GM12878 (cell line): ENCODE measurements around the gene VSTM2L. TPM values are rescaled to one million over a fixed set of nuclear protein-coding genes. Genes with fewer than 3 reads are reported as not detected.

Experiments used
- ATAC-seq: fragments of 200-7000 bp; cut with Tn5 transposase; 3 replicates; pipeline ENCODE4 v1.9.1; 2020; ENCODE audit warnings: mild to moderate bottlenecking, moderate library complexity
- BruUV-seq: library from RNA; stranded (reverse); fragments of 400-500 nt; replicated peaks from 2 replicates; lab custom pipeline; 2021; lab: Mats Ljungman, UMichigan
- CTCF ChIA-PET: fragments of 300-600 bp; sonication (Branson Sonifier 250); formaldehyde crosslinking; extraction: SDS; loops from one replicate; lab custom pipeline; 2021; ENCODE audit warnings: inconsistent platforms; lab: Yijun Ruan, JAX
- POLR2A ChIA-PET: fragments of 350-600 bp; formaldehyde crosslinking; extraction: SDS; loops from one replicate; lab custom pipeline; 2021; ENCODE audit warnings: inconsistent platforms; lab: Charles Lee
- RAD21 ChIA-PET: fragments of 300-600 bp; sonication (Branson Sonifier 250); formaldehyde crosslinking; loops from one replicate; lab custom pipeline; 2023; ENCODE audit warnings: antibody characterized with exemption; ENCODE audit not compliant: unreplicated experiment; lab: Charles Lee
- SMC1A ChIA-PET: fragments of 300-600 bp; sonication (Branson Sonifier 250); formaldehyde crosslinking; loops from one replicate; lab custom pipeline; 2023; ENCODE audit not compliant: unreplicated experiment, uncharacterized antibody; lab: Charles Lee
- DNase-seq: peaks from one replicate; pipeline ENCODE4 v3.0.0-alpha.2; 2011; ENCODE audit warnings: low read depth, low spot score
- FAIRE-seq: peaks from 3 replicates; lab custom pipeline; 2011; peaks lifted over from hg19 to GRCh38; lab: Jason Lieb, UNC
- H2AFZ ChIP-seq: 2 replicates; pipeline ENCODE4 v1.6.0; 2011; ENCODE audit warnings: low read depth, low read length, control low read depth; ENCODE audit not compliant: control insufficient read depth
- H3K27ac ChIP-seq: 2 replicates; pipeline ENCODE4 v1.5.1; 2011; ENCODE audit warnings: control low read depth; ENCODE audit not compliant: control insufficient read depth, insufficient read depth
- H3K27me3 ChIP-seq, 2 experiments: replicated peaks in 1 of 2; 2 replicates each; pipeline versions ENCODE4 v1.6.0 to v1.6.1; 2011; ENCODE audit warnings: low read length in 1 of 2; ENCODE audit not compliant: control insufficient read depth in 2 of 2, insufficient read depth in 2 of 2
- H3K36me3 ChIP-seq, 2 experiments: 2 replicates each; pipeline ENCODE4 v1.5.1; 2011; ENCODE audit warnings: low read length in 1 of 2; ENCODE audit not compliant: control insufficient read depth in 2 of 2, insufficient read depth in 2 of 2
- H3K4me1 ChIP-seq: 2 replicates; pipeline ENCODE4 v1.6.1; 2011; ENCODE audit warnings: mild to moderate bottlenecking, low read length, moderate library complexity, mixed read lengths; ENCODE audit not compliant: control insufficient read depth, insufficient read depth
- H3K4me2 ChIP-seq: 2 replicates; pipeline ENCODE4 v1.6.0; 2011; ENCODE audit warnings: control low read depth; ENCODE audit not compliant: control insufficient read depth, insufficient read depth
- H3K4me3 ChIP-seq: fragments of 200-600 bp; sonication (generic); 2 replicates; pipeline ENCODE4 v1.5.1; 2016
- H3K79me2 ChIP-seq: 2 replicates; pipeline ENCODE4 v1.6.0; 2011; ENCODE audit warnings: low read length; ENCODE audit not compliant: control insufficient read depth, insufficient read depth
- H3K9ac ChIP-seq: 2 replicates; pipeline ENCODE4 v1.8.0; 2011; ENCODE audit warnings: low read length, control low read depth, mixed read lengths; ENCODE audit not compliant: control insufficient read depth, insufficient read depth
- H3K9me3 ChIP-seq: replicated peaks from 3 replicates; pipeline ENCODE4 v1.5.1; 2011; ENCODE audit warnings: mild to moderate bottlenecking, low read length; ENCODE audit not compliant: control insufficient read depth, insufficient read depth
- H4K20me1 ChIP-seq: 2 replicates; pipeline ENCODE4 v1.6.0; 2011; ENCODE audit not compliant: control insufficient read depth, insufficient read depth
- ETV6 ChIP-seq, 2 experiments: fragments of 450-650 bp in 1 of 2; IDR thresholded peaks in 1 of 2; conservative IDR thresholded peaks in 1 of 2; 2 replicates each; pipeline ENCODE4 v1.6.1; 2014; ENCODE audit warnings: antibody characterized with exemption in 1 of 2, borderline replicate concordance in 1 of 2, low read depth in 1 of 2, mild to moderate bottlenecking in 1 of 2, moderate library complexity in 1 of 2
- EZH2 ChIP-seq: IDR thresholded peaks from 2 replicates; pipeline ENCODE4 v1.6.1; 2012; ENCODE audit warnings: low read depth, mild to moderate bottlenecking, control low read depth, inconsistent platforms, low read length, borderline replicate concordance; ENCODE audit not compliant: control insufficient read depth
- IKZF2 ChIP-seq, 2 experiments: fragments of 450-650 bp; IDR thresholded peaks; 2 replicates each; pipeline ENCODE4 v1.6.1; 2017; ENCODE audit warnings: mild to moderate bottlenecking in 2 of 2, moderate library complexity in 2 of 2
- MEF2A ChIP-seq: IDR thresholded peaks from 2 replicates; pipeline ENCODE4 v1.6.1; 2011; ENCODE audit warnings: low read depth, mild to moderate bottlenecking, low read length, moderate library complexity; ENCODE audit not compliant: insufficient read depth
- NR2F1 ChIP-seq: fragments of 450-650 bp; conservative IDR thresholded peaks from 2 replicates; pipeline ENCODE4 v1.6.1; 2017; ENCODE audit warnings: mild to moderate bottlenecking
- SMC3 ChIP-seq: IDR thresholded peaks from 2 replicates; pipeline ENCODE4 v1.6.1; 2011; ENCODE audit warnings: low read length, improper control_type of control experiment, borderline replicate concordance
- WGBS: methylation state at CpG from one replicate; pipeline ENCODE4 v1.1.6; 2016; ENCODE audit warnings: low lambda C conversion rate; ENCODE audit not compliant: insufficient replicate concordance, insufficient coverage; ENCODE audit errors: missing lambda C conversion rate; 5-methylcytosine and 5-hydroxymethylcytosine counted together
- in situ Hi-C: fragments of 300-500 bp; cut with MboI; formaldehyde crosslinking; loops from 9 replicates; pipeline ENCODE4 v1.14.3; 2018; ENCODE audit warnings: mixed read lengths
- intact Hi-C: fragments of 100-400 bp; cut with micrococcal nuclease; formaldehyde crosslinking; loops from one replicate; pipeline ENCODE4 v1.14.2; 2022; ENCODE audit not compliant: unreplicated experiment
- polyA plus RNA-seq, 11 experiments: library from polyadenylated mRNA; depleted of rRNA in 4 of 11; unstranded in 6 of 11; stranded (reverse) in 5 of 11; fragments of >200 nt; fragmentation: Nextera tagmentation in 4 of 11; fragmentation: Illumina TruSeq in 1 of 11; extraction: Ambion mirVana in 4 of 11; extraction: Trizol in 1 of 11; gene quantifications; 1 replicate in 1 of 11; 2 replicates in 10 of 11; pipeline versions ENCODE4 v1.2.1 to v1.2.3, GENCODE V29; 2011 to 2016; ENCODE audit warnings: inconsistent platforms in 2 of 11, missing spikeins in 2 of 11, low read depth in 1 of 11
- total RNA-seq, 4 experiments: library from RNA; depleted of rRNA in 3 of 4; stranded (reverse); fragments of >200 nt in 3 of 4; fragmentation: Illumina TruSeq in 1 of 4; extraction: Trizol in 1 of 4; gene quantifications; 2 replicates each; pipeline versions ENCODE4 v1.2.1 to v1.2.3, GENCODE V29; 2013 to 2021
- TF ChIP-seq, protein P1 (sequence below): fragments of 450-650 bp; IDR thresholded peaks from 2 replicates; pipeline ENCODE4 v1.6.1; 2017; ENCODE audit warnings: mild to moderate bottlenecking, moderate library complexity
- TF ChIP-seq, protein P2 (sequence below): fragments of 450-650 bp; formaldehyde crosslinking; IDR thresholded peaks from 2 replicates; pipeline ENCODE4 v1.5.0; 2022; ENCODE audit warnings: mild to moderate bottlenecking, missing genetic modification characterization
- TF ChIP-seq, protein P3 (sequence below): fragments of 450-650 bp; conservative IDR thresholded peaks from 2 replicates; pipeline ENCODE4 v1.6.1; 2017; ENCODE audit warnings: mild to moderate bottlenecking, moderate library complexity

VSTM2L gene
- total and polyA plus RNA-seq, 10 of the 15 experiments (the other 5 are each of a cell fraction or from before 2014, with no cell fraction given): 0.05 to 1.5 (median 0.63) TPM; not detected in 2

DNA sequence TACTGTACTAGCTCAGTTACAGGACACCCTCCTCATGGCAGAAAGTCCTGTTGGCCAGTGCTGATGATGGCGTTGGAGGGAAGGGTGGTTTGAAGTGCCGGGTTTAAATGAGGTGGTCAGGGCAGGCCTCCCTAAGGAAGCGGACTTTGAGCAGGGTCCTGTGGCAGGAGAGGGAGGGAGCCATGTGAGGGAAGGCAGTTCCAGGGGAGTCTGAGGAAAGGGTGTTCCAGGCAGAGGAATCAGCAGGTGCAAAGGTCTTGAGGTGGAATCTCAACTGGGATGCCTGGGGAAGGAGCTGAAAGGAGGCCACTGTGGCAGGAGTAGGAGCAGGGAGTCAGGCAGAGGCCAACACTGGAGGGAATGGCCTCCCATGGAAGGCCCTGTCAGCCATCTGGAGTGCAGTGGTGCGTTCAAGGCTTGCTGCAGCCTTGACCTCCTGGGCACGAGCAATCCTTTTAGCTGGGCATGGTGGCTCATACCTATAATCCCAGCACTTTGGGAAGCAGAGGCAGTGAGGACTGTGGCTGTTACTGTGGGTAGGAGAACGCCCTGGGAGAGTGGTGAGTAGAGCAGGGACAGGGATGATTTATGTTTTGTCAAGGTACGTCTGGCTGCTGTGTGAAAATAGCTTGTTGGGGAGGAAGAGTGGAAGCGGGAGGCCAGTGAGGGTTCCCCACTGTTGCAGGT, 26.2 kb downstream of the VSTM2L start (continued):
- TF ChIP-seq, protein P1, sequence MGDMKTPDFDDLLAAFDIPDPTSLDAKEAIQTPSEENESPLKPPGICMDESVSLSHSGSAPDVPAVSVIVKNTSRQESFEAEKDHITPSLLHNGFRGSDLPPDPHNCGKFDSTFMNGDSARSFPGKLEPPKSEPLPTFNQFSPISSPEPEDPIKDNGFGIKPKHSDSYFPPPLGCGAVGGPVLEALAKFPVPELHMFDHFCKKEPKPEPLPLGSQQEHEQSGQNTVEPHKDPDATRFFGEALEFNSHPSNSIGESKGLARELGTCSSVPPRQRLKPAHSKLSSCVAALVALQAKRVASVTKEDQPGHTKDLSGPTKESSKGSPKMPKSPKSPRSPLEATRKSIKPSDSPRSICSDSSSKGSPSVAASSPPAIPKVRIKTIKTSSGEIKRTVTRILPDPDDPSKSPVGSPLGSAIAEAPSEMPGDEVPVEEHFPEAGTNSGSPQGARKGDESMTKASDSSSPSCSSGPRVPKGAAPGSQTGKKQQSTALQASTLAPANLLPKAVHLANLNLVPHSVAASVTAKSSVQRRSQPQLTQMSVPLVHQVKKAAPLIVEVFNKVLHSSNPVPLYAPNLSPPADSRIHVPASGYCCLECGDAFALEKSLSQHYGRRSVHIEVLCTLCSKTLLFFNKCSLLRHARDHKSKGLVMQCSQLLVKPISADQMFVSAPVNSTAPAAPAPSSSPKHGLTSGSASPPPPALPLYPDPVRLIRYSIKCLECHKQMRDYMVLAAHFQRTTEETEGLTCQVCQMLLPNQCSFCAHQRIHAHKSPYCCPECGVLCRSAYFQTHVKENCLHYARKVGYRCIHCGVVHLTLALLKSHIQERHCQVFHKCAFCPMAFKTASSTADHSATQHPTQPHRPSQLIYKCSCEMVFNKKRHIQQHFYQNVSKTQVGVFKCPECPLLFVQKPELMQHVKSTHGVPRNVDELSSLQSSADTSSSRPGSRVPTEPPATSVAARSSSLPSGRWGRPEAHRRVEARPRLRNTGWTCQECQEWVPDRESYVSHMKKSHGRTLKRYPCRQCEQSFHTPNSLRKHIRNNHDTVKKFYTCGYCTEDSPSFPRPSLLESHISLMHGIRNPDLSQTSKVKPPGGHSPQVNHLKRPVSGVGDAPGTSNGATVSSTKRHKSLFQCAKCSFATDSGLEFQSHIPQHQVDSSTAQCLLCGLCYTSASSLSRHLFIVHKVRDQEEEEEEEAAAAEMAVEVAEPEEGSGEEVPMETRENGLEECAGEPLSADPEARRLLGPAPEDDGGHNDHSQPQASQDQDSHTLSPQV: no peak
- TF ChIP-seq IKZF2 (IDR thresholded peaks at IDR 0.05): no peak

DNA sequence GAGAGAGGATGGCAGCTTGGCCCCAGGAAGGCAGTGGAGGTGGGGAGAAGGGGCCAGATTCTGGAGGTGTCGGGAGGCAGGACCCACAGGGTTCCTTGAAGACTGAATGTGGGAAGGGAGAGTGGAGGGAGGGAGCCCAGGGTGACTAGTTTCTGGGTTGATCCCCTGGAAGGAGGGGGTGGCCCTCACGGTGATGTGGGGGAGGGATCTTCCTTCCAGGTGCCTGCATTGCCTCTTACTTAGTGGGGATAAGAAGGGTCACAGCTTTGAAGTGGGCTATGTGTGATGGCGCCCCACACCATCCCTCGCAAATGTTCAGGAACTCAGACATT, 26.7 kb downstream of the VSTM2L start:
- Histone ChIP-seq H4K20me1 (no peaks in the 10 kb centered on the region), H3K4me3 (no peak overlapping the region), H3K9me3 (no peaks in the 10 kb centered on the region), H3K36me3 (no peaks in the 10 kb centered on the region), H2AFZ (no peak overlapping the region), H3K27ac (no peak overlapping the region), H3K4me2 (no peak overlapping the region), H3K9ac (no peak overlapping the region), H3K79me2 (no peaks in the 10 kb centered on the region), H3K4me1 (no peaks in the 10 kb centered on the region), H3K27me3 (peaks cover 0 to 1% of the 10 kb centered on the region in 2 experiments; a peak in 1 of 4 replicates)
- DNase-seq: no peak
- CTCF ChIA-PET: no interaction called here
- SMC1A ChIA-PET: no interaction called here
- in situ Hi-C loops (no loop called here), intact Hi-C loops (no loop called here)
- POLR2A ChIA-PET: no interaction called here
- WGBS: 46% methylated on average over 4 of the region's 4 CpGs
- ATAC-seq: no peak
- no TSS peak for BruUV-seq
- no peak for FAIRE-seq
- RAD21 ChIA-PET: no interaction called here
- TF ChIP-seq SMC3 (no peak), ETV6 (conservative IDR thresholded peaks at IDR 0.05 in 1 of 2, IDR thresholded peaks at IDR 0.05 in 1 of 2; ENCODE audit: borderline replicate concordance in 1 of 2, low read depth in 1 of 2) (no peak), NR2F1 (no peak), EZH2 (no peak), MEF2A (no peak)
- TF ChIP-seq, protein P2, sequence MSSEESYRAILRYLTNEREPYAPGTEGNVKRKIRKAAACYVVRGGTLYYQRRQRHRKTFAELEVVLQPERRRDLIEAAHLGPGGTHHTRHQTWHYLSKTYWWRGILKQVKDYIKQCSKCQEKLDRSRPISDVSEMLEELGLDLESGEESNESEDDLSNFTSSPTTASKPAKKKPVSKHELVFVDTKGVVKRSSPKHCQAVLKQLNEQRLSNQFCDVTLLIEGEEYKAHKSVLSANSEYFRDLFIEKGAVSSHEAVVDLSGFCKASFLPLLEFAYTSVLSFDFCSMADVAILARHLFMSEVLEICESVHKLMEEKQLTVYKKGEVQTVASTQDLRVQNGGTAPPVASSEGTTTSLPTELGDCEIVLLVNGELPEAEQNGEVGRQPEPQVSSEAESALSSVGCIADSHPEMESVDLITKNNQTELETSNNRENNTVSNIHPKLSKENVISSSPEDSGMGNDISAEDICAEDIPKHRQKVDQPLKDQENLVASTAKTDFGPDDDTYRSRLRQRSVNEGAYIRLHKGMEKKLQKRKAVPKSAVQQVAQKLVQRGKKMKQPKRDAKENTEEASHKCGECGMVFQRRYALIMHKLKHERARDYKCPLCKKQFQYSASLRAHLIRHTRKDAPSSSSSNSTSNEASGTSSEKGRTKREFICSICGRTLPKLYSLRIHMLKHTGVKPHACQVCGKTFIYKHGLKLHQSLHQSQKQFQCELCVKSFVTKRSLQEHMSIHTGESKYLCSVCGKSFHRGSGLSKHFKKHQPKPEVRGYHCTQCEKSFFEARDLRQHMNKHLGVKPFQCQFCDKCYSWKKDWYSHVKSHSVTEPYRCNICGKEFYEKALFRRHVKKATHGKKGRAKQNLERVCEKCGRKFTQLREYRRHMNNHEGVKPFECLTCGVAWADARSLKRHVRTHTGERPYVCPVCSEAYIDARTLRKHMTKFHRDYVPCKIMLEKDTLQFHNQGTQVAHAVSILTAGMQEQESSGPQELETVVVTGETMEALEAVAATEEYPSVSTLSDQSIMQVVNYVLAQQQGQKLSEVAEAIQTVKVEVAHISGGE (CRISPR knock-in tag): no peak
- TF ChIP-seq, protein P3, sequence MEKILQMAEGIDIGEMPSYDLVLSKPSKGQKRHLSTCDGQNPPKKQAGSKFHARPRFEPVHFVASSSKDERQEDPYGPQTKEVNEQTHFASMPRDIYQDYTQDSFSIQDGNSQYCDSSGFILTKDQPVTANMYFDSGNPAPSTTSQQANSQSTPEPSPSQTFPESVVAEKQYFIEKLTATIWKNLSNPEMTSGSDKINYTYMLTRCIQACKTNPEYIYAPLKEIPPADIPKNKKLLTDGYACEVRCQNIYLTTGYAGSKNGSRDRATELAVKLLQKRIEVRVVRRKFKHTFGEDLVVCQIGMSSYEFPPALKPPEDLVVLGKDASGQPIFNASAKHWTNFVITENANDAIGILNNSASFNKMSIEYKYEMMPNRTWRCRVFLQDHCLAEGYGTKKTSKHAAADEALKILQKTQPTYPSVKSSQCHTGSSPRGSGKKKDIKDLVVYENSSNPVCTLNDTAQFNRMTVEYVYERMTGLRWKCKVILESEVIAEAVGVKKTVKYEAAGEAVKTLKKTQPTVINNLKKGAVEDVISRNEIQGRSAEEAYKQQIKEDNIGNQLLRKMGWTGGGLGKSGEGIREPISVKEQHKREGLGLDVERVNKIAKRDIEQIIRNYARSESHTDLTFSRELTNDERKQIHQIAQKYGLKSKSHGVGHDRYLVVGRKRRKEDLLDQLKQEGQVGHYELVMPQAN: no peak
